ENCODE results near the gene PLCB1.
A peak's percentile ranks its signal among the peaks of the same experiment; 100 is the strongest.

DNA sequence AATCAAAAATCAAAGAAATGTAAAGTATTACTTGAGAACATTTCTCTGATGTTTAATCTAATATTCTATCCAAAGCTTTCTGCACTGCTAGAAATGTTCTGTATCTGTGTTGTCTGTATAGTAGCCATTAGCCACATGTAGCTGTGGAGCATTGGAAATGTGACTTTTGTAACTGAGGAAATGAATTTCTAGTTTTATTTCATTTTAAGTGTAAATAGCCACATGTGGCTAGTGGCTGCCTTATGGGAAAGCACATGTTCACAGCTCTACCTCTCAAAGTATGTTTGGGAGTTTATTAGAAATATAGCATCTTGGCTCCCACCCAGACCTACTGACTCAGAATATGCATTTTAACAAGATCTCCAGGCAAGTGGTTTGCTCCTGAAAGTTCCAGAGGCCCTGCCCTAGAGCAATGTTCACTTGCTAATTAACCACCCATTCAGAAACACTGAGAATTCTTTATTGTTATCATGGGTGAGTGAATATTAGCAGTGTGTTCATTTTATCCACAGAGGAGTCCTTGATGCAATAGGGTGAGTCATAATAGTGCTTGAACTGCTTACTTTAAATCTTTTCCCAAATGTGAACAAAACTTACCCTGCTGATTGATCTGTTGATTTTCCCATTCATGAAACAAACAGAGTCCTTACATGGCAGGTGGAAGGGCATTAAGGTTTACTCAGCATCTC, 282.7 kb downstream of the PLCB1 start:
- TF ChIP-seq FOS (IDR thresholded peaks at IDR 0.05; ENCODE audit: low read depth, low read length), result peak; percentile 81
- TF ChIP-seq POLR2A (IDR thresholded peaks at IDR 0.05; ENCODE audit: low read depth, low read length), result no peak
- TF ChIP-seq RFX5 (IDR thresholded peaks at IDR 0.05; ENCODE audit: low read depth, low read length), result no peak
- TF ChIP-seq, protein P1, sequence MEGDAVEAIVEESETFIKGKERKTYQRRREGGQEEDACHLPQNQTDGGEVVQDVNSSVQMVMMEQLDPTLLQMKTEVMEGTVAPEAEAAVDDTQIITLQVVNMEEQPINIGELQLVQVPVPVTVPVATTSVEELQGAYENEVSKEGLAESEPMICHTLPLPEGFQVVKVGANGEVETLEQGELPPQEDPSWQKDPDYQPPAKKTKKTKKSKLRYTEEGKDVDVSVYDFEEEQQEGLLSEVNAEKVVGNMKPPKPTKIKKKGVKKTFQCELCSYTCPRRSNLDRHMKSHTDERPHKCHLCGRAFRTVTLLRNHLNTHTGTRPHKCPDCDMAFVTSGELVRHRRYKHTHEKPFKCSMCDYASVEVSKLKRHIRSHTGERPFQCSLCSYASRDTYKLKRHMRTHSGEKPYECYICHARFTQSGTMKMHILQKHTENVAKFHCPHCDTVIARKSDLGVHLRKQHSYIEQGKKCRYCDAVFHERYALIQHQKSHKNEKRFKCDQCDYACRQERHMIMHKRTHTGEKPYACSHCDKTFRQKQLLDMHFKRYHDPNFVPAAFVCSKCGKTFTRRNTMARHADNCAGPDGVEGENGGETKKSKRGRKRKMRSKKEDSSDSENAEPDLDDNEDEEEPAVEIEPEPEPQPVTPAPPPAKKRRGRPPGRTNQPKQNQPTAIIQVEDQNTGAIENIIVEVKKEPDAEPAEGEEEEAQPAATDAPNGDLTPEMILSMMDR (conservative IDR thresholded peaks at IDR 0.05; ENCODE audit: low read depth, low read length), result no peak
- peak; percentile 39; the same call in 1 of the 2 replicates for TF ChIP-seq MXI1 (IDR thresholded peaks at IDR 0.05; ENCODE audit: borderline replicate concordance, low read depth, low read length)
- no peak for TF ChIP-seq MAFK (IDR thresholded peaks at IDR 0.05; ENCODE audit: low read depth, low read length)
